Coronary artery (tissue), 2 donors: ENCODE measurements around the gene C5orf52.

Experiments
- DNase-seq: peaks from one replicate; pipeline ENCODE4 v3.0.0-alpha.2; 2017; ENCODE audit warnings: low spot score
- H3K27ac ChIP-seq, 2 donors: fragments of 200-600 bp; sonication (generic); one replicate each; pipeline ENCODE4 v1.5.1; 2016 to 2019
- H3K4me3 ChIP-seq: fragments of 200-600 bp; sonication (generic); 2 replicates; pipeline ENCODE4 v1.5.1; 2016; ENCODE audit warnings: mild to moderate bottlenecking, moderate library complexity
- CTCF ChIP-seq: fragments of 200-600 bp; sonication (generic); IDR thresholded peaks from one replicate; pipeline ENCODE4 v1.5.1; 2019; ENCODE audit warnings: antibody characterized with exemption

The C5orf52 gene

GRCh38 chr5:157649101-157649500 is 22.2 kb upstream of the C5orf52 start:
- TF ChIP-seq CTCF = no peak
- no peak for DNase-seq
- Histone ChIP-seq H3K27ac (no peak overlapping the region), H3K4me3 (no peak overlapping the region)

- no peak overlapping the region for H3K27ac ChIP-seq
- peak overlapping the region; percentile 74 for H3K4me3 ChIP-seq
These were observed 20.2 kb upstream of the C5orf52 start for GRCh38 chr5:157650991-157651611.

GRCh38 chr5:157651623-157652376 is 19.5 kb upstream of the C5orf52 start:
- no peak for TF ChIP-seq CTCF
- Histone ChIP-seq H3K27ac (no peak overlapping the region), H3K4me3 (peak overlapping the region; percentile 74)
- DNase-seq = no peak

More at GRCh38 chr5:157650991-157651611, 20.2 kb upstream of the C5orf52 start:
- no peak for DNase-seq
- no peak for TF ChIP-seq CTCF

GRCh38 chr5:157652377-157652692 is 19.0 kb upstream of the C5orf52 start, which contains the start of gene SOX30:
Gene SOX30, minus strand, starts transcription at chr5:157652438. Its CDS starts 360 bp downstream, at chr5:157652078.
- no peak for DNase-seq
- Histone ChIP-seq H3K4me3 (peak within 1 kb of the TSS; percentile 74), H3K27ac (no peak within 1 kb of the TSS)
- TF ChIP-seq CTCF = no peak

- Histone ChIP-seq H3K4me3 (no peak overlapping the region), H3K27ac (no peak overlapping the region)
- TF ChIP-seq CTCF = no peak
- no peak for DNase-seq
These were observed 13.8 kb upstream of the C5orf52 start for GRCh38 chr5:157657516-157657915.

- no peak for DNase-seq
- Histone ChIP-seq H3K4me3 (no peak overlapping the region), H3K27ac (no peak overlapping the region)
- no peak for TF ChIP-seq CTCF
These were observed 12.4 kb upstream of the C5orf52 start for GRCh38 chr5:157658893-157659292.
